Measurements from ENCODE around the gene PRDM16. TPM values are rescaled to one million over a fixed set of nuclear protein-coding genes. Genes with fewer than 3 reads are reported as not detected.

Gene PRDM16
- total and polyA plus RNA-seq, 2 of the 13 experiments (the other 11 are each of a cell fraction or from before 2014, with no cell fraction given), result 0.15 to 0.81 TPM

- TF ChIP-seq, protein P1, sequence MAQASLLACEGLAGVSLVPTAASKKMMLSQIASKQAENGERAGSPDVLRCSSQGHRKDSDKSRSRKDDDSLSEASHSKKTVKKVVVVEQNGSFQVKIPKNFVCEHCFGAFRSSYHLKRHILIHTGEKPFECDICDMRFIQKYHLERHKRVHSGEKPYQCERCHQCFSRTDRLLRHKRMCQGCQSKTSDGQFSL (CRISPR knock-in tag; IDR thresholded peaks at IDR 0.05), result no peak
- TF ChIP-seq ZNF20 (CRISPR knock-in tag; IDR thresholded peaks at IDR 0.05) (no peak), CHD2 (IDR thresholded peaks at IDR 0.05; ENCODE audit: low read depth, low read length) (no peak)
Measured at GRCh38 chr1:3176028-3176427, 107.0 kb downstream of the PRDM16 start (continued).

- intact Hi-C loops (cut with micrococcal nuclease; ENCODE audit: unreplicated experiment), result loop anchor here (10.0 kb wide), 1 partner anchor 62 kb away; no protein-coding TSS in a partner anchor
- no peak overlapping the region for H3K9ac ChIP-seq (ENCODE audit: insufficient read depth, low read depth, low read length)
Measured at GRCh38 chr1:3176820-3177219, 107.8 kb downstream of the PRDM16 start.

More at GRCh38 chr1:3176820-3177219, 107.8 kb downstream of the PRDM16 start:
- Histone ChIP-seq H3K9me3 (ENCODE audit: low read length) (no peaks in the 10 kb centered on the region), H3K4me3 (replicated peaks in 1 of 3; ENCODE audit: insufficient read depth in 1 of 3, low read depth in 2 of 3, low read length in 3 of 3) (no peak overlapping the region), H3K36me3 (replicated peaks in 1 of 2; ENCODE audit: control insufficient read depth in 1 of 2, insufficient read depth in 2 of 2, low read length in 2 of 2) (no peaks in the 10 kb centered on the region), H3K79me2 (ENCODE audit: insufficient read depth, low read length) (no peaks in the 10 kb centered on the region), H3K4me1 (ENCODE audit: insufficient read depth, low read length) (peaks cover 3% of the 10 kb centered on the region), H2AFZ (ENCODE audit: low read length) (no peak overlapping the region), H3K27ac (ENCODE audit: extremely low read length, insufficient read depth, low read length) (no peak overlapping the region), H4K20me1 (ENCODE audit: insufficient read depth, low read length) (no peaks in the 10 kb centered on the region), H3K4me2 (ENCODE audit: low read depth, low read length) (no peak overlapping the region), H3K27me3 (ENCODE audit: control insufficient read depth in 1 of 2, insufficient read depth in 2 of 2, low read length in 2 of 2) (peaks cover 0 to 3% of the 10 kb centered on the region in 2 experiments; a peak in 2 of 5 replicates)
- POLR2A ChIA-PET, result no interaction called here
- 48% methylated on average over 2 of the region's 2 CpGs for WGBS (ENCODE audit: low lambda C conversion rate)
- DNase-seq (ENCODE audit: low spot score) (no peak), FAIRE-seq (no peak), ATAC-seq (no peak)
- CTCF ChIA-PET (ENCODE audit: low intra/inter-chr PET ratio, low total read pairs), result no interaction called here
- TF ChIP-seq EEA1 (CRISPR knock-in tag; IDR thresholded peaks at IDR 0.05; ENCODE audit: borderline replicate concordance), result no peak
- TF ChIP-seq MED13 (CRISPR knock-in tag; IDR thresholded peaks at IDR 0.05), result no peak
- no peak for TF ChIP-seq MYNN (CRISPR knock-in tag; IDR thresholded peaks at IDR 0.05; ENCODE audit: low read depth)
- TF ChIP-seq ZNF292 (CRISPR knock-in tag; IDR thresholded peaks at IDR 0.05; ENCODE audit: borderline replicate concordance, low read depth), result no peak
- TF ChIP-seq, protein P2, sequence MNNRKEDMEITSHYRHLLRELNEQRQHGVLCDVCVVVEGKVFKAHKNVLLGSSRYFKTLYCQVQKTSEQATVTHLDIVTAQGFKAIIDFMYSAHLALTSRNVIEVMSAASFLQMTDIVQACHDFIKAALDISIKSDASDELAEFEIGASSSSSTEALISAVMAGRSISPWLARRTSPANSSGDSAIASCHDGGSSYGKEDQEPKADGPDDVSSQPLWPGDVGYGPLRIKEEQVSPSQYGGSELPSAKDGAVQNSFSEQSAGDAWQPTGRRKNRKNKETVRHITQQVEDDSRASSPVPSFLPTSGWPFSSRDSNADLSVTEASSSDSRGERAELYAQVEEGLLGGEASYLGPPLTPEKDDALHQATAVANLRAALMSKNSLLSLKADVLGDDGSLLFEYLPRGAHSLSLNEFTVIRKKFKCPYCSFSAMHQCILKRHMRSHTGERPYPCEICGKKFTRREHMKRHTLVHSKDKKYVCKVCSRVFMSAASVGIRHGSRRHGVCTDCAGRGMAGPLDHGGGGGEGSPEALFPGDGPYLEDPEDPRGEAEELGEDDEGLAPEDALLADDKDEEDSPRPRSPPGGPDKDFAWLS (CRISPR knock-in tag; IDR thresholded peaks at IDR 0.05; ENCODE audit: borderline replicate concordance), result no peak
- BruUV-seq (replicated peaks), result no TSS peak
- in situ Hi-C loops (cut with HindIII; ENCODE audit: extremely low pct_ligation_motif_present, low pct_unique_long_range_greater_than_20kb), result no loop called here
